ENCODE results near the gene DHRS7C.
"Not testable (repeated sequence)": the region's sequence is repeated elsewhere in the genome, so short reads cannot be mapped to it uniquely, and the experiment has no call there.

The DHRS7C gene

GRCh38 chr17:9810100-9810949 is 18.9 kb upstream of the DHRS7C start:
- no peak for DNase-seq (ENCODE audit: low read depth)

GRCh38 chr17:9809409-9809808 is 18.0 kb upstream of the DHRS7C start:
- no peak for DNase-seq (ENCODE audit: low read depth)

GRCh38 chr17:9806699-9807098 is 15.3 kb upstream of the DHRS7C start:
- no peak for DNase-seq (ENCODE audit: low read depth)

- DNase-seq (ENCODE audit: low read depth): no peak
Observed at GRCh38 chr17:9805769-9806168, 14.4 kb upstream of the DHRS7C start.

GRCh38 chr17:9802697-9803096 is 11.3 kb upstream of the DHRS7C start:
- no peak for DNase-seq (ENCODE audit: low read depth)

GRCh38 chr17:9802294-9802693 is 10.9 kb upstream of the DHRS7C start:
- no peak for DNase-seq (ENCODE audit: low read depth)

GRCh38 chr17:9801505-9801904 is 10.1 kb upstream of the DHRS7C start:
- no peak for DNase-seq (ENCODE audit: low read depth)

GRCh38 chr17:9798724-9799123 is 7.3 kb upstream of the DHRS7C start:
- no peak for DNase-seq (ENCODE audit: low read depth)

- no peak for DNase-seq (ENCODE audit: low read depth)
Observed at GRCh38 chr17:9798008-9798407, 6.6 kb upstream of the DHRS7C start.

GRCh38 chr17:9792181-9792840 is 919 bp upstream of the DHRS7C start:
- DNase-seq (ENCODE audit: low read depth): no peak

- no peak for DNase-seq (ENCODE audit: low read depth)
Observed at GRCh38 chr17:9790316-9790715, 1.1 kb downstream of the DHRS7C start.

- no peak for DNase-seq (ENCODE audit: low read depth)
Observed at GRCh38 chr17:9788601-9789000, 2.8 kb downstream of the DHRS7C start.

- DNase-seq (ENCODE audit: low read depth): no peak
Observed at GRCh38 chr17:9784544-9784943, 6.8 kb downstream of the DHRS7C start.

GRCh38 chr17:9783465-9783864 is 7.9 kb downstream of the DHRS7C start:
- not testable (repeated sequence) for DNase-seq (ENCODE audit: low read depth)

- DNase-seq (ENCODE audit: low read depth): no peak
Observed at GRCh38 chr17:9783050-9783449, 8.3 kb downstream of the DHRS7C start.

- no peak for DNase-seq (ENCODE audit: low read depth)
Observed at GRCh38 chr17:9780552-9780951, 10.8 kb downstream of the DHRS7C start.

GRCh38 chr17:9776911-9777310 is 14.5 kb downstream of the DHRS7C start:
- DNase-seq (ENCODE audit: low read depth): no peak

- DNase-seq (ENCODE audit: low read depth): no peak
Observed at GRCh38 chr17:9772658-9773057, 18.7 kb downstream of the DHRS7C start.

- DNase-seq (ENCODE audit: low read depth): no peak
Observed at GRCh38 chr17:9771465-9771864, 19.9 kb downstream of the DHRS7C start.

- no peak for DNase-seq (ENCODE audit: low read depth)
Observed at GRCh38 chr17:9769036-9769695, 22.2 kb downstream of the DHRS7C start.

GRCh38 chr17:9768381-9768934 is 22.9 kb downstream of the DHRS7C start:
- no peak for DNase-seq (ENCODE audit: low read depth)

- DNase-seq (ENCODE audit: low read depth): no peak
Observed at GRCh38 chr17:9767432-9767991, 23.9 kb downstream of the DHRS7C start.
